Measurements from ENCODE around the gene SEMA3C. TPM values are rescaled to one million over a fixed set of nuclear protein-coding genes. Genes with fewer than 3 reads are reported as not detected.
"Not testable (repeated sequence)": the region's sequence is repeated elsewhere in the genome, so short reads cannot be mapped to it uniquely, and the experiment has no call there.

The SEMA3C gene
- total and polyA plus RNA-seq, 7 donors = 8.4 to 298 (median 213) TPM

- H3K27ac ChIP-seq = no peak overlapping the region
- no peak for DNase-seq
- no peak overlapping the region for H3K4me3 ChIP-seq
- H3K36me3 ChIP-seq = no peaks in the 10 kb centered on the region
- H3K27me3 ChIP-seq = no peaks in the 10 kb centered on the region
- TF ChIP-seq POLR2A (IDR thresholded peaks at IDR 0.05) (no peak), EP300 (IDR thresholded peaks at IDR 0.05) (no peak), CTCF (IDR thresholded peaks at IDR 0.05) (no peak), POLR2AphosphoS5 (IDR thresholded peaks at IDR 0.05) (no peak)
- H3K9me3 ChIP-seq = no peaks in the 10 kb centered on the region
- WGBS, 2 donors = 93 to 96% methylated on average over 5 of the region's 5 CpGs
- H3K4me1 ChIP-seq = peaks cover 0 to 9% (median 6%) of the 10 kb centered on the region in 4 donors
- intact Hi-C loops (cut with DNase I) = no loop called here
Measured at GRCh38 chr7:80935991-80936780, 17.3 kb upstream of the SEMA3C start.

- Histone ChIP-seq H3K9me3 (no peaks in the 10 kb centered on the region), H3K27ac (no peak overlapping the region), H3K36me3 (no peaks in the 10 kb centered on the region), H3K4me1 (no peaks in the 10 kb centered on the region), H3K4me3 (no peak overlapping the region), H3K27me3 (no peaks in the 10 kb centered on the region)
- WGBS, 2 donors = 88 to 91% methylated on average over 1 of the region's 1 CpG
- DNase-seq = no peak
- TF ChIP-seq POLR2A (IDR thresholded peaks at IDR 0.05) (no peak), CTCF (IDR thresholded peaks at IDR 0.05) (no peak), POLR2AphosphoS5 (IDR thresholded peaks at IDR 0.05) (no peak), EP300 (IDR thresholded peaks at IDR 0.05) (no peak)
- intact Hi-C loops (cut with DNase I) = no loop called here
Measured at GRCh38 chr7:80934321-80934720, 15.5 kb upstream of the SEMA3C start.

- TF ChIP-seq EP300 (IDR thresholded peaks at IDR 0.05) (no peak), CTCF (IDR thresholded peaks at IDR 0.05) (no peak), POLR2AphosphoS5 (IDR thresholded peaks at IDR 0.05) (no peak), POLR2A (IDR thresholded peaks at IDR 0.05) (no peak)
- Histone ChIP-seq H3K9me3 (no peaks in the 10 kb centered on the region), H3K4me3 (no peak overlapping the region), H3K27me3 (no peaks in the 10 kb centered on the region), H3K4me1 (no peaks in the 10 kb centered on the region), H3K36me3 (no peaks in the 10 kb centered on the region), H3K27ac (no peak overlapping the region)
- no peak for DNase-seq
- intact Hi-C loops (cut with DNase I) = no loop called here
Measured at GRCh38 chr7:80932536-80932935, 13.7 kb upstream of the SEMA3C start.

GRCh38 chr7:80929619-80930018 lies 10.8 kb upstream of the SEMA3C start:
- no peak overlapping the region for H3K4me3 ChIP-seq
- H3K4me1 ChIP-seq = no peaks in the 10 kb centered on the region
- H3K36me3 ChIP-seq = no peaks in the 10 kb centered on the region
- H3K27me3 ChIP-seq = no peaks in the 10 kb centered on the region
- no peak for TF ChIP-seq POLR2AphosphoS5 (IDR thresholded peaks at IDR 0.05)
- TF ChIP-seq POLR2A (IDR thresholded peaks at IDR 0.05) = no peak
- TF ChIP-seq EP300 (IDR thresholded peaks at IDR 0.05) = no peak
- TF ChIP-seq CTCF (IDR thresholded peaks at IDR 0.05) = no peak
- intact Hi-C loops (cut with DNase I) = no loop called here
- no peak for DNase-seq
- no peaks in the 10 kb centered on the region for H3K9me3 ChIP-seq
- 77 to 90% methylated on average over 3 of the region's 3 CpGs for WGBS, 2 donors
- no peak overlapping the region for H3K27ac ChIP-seq

GRCh38 chr7:80926955-80927354 lies 8.1 kb upstream of the SEMA3C start:
- H3K27ac ChIP-seq; H3K27me3 ChIP-seq; DNase-seq; H3K9me3 ChIP-seq; H3K4me3 ChIP-seq; intact Hi-C loops (cut with DNase I); H3K4me1 ChIP-seq; H3K36me3 ChIP-seq: not testable (repeated sequence)
- 97% methylated on average over 6 of the region's 6 CpGs for WGBS, 2 donors

All from sigmoid colon (tissue), 7 donors.